NCI-H2107 treated with DMSO at 0.1 percent for 48 hours (cell line): ENCODE data around the gene GALNT7.

Source experiments
- DNase-seq: peaks from one replicate; lab custom pipeline; 2025; ENCODE audit not compliant: unreplicated experiment; lab: John Stamatoyannopoulos, UW

Gene GALNT7

GRCh38 chr4:173288698-173289352, 120.2 kb downstream of the GALNT7 start:
- no peak for DNase-seq

DNA sequence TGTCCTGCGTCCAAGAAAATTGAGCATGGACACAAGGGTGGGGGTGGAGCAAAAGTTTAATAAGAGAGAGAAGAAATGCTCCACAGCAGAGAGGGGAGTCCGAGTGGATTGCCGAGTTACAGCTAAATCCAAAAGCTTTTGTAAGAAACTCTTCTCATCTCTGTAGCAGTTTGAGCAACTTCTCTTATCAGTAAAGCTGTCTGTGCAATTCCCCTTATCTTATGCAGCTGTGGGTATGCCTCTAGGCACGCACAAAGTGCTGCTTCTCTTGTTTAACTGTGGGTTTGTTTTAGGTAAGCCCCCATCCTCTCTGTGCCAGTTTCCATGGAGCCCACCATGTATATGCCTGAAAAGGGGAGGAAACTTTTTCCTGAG, 120.7 kb downstream of the GALNT7 start:
- DNase-seq: no peak

- DNase-seq: no peak
Measured at GRCh38 chr4:173291899-173292298, 123.3 kb downstream of the GALNT7 start.

GRCh38 chr4:173293663-173294062, 125.1 kb downstream of the GALNT7 start:
- no peak for DNase-seq

- no peak for DNase-seq
Measured at GRCh38 chr4:173294444-173294843, 125.8 kb downstream of the GALNT7 start.

DNA sequence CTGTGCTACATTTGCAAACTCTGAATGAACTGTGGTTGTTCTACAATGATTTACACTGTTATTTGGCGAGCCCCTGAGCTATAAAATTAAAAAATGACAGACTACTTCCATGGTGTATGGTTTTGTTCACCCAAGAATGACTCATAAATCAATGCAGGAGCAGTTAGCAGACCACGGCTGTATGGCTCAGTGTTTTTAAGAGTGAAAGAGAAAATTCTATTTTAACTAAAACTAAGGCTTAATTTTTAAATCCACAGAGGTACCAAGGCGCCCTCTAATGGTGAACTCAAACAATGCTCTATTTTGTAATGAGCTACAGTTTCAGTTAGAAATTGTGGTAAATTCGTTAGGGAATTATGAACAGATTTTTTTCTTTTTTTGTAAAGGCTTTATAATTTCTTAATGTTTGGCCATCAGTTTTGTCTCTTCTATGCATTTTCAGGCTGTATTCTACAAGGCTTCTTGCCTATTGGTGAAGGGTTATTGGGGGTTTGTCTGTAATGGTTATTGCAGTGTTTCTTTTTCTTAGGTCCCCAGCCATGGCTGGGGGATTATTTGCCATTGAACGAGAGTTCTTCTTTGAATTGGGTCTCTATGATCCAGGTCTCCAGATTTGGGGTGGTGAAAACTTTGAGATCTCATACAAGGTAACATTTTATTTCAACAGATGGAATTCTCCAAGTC, 133.0 kb downstream of the GALNT7 start:
- peak; percentile 44 for DNase-seq

DNA sequence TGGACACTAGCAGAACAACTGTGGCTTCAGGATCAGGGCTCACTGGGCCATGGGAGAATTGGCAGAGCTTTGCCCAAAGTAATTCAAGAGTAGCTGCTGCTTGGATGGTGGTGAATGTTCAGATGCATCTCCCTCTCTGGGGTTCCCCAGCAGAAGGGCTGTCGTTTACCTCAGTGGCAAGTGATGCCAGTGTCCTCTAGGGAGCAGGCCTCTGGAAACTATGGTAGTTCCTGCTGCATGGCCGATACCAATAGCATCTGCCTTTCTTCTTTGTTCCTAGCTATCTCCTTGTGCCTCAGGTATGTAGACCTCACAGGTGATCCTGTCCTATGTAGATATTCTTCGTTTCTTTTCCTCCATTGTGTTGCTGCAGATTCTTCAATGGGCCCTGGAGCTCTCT, 139.2 kb downstream of the GALNT7 start:
- no peak for DNase-seq

DNA sequence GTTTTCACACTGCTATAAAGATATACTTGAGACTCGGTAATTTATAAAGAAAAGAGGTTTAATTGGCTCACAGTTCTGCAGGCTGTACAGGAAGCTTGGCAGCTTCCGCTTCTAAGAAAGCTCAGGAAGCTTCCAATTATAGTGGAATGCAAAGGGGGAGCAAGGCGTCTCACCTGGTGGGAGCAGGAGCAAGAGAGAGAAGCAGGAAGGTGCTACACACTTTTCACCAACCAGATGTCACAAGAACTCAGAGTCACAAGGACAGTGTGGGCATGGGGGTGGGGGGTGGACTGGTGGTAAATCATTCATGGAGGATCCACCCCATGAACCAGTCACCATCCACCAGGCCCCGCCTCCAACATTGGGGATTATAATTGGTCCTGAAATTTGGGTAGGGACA, 142.8 kb downstream of the GALNT7 start:
- DNase-seq: no peak

- no peak for DNase-seq
Measured at GRCh38 chr4:173314715-173315114, 146.1 kb downstream of the GALNT7 start.

DNA sequence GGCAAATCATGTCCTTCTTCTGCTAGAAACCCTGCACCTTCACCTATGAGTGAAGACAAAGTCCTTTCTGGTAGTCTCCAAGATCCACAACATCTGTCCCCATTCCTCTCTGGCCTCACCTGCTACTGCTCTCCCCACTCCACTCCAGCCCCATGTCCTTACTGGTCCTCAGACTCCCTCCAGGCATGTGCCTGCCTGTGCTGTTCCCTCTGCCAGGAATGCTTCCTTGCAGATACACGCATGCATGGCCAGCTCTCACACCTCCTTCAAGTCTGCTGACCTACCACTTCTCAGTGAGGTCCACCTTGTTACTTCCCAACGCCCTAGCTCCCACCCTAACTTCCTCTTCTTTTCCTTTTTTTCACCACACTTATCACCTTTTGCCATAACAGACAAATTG, 147.4 kb downstream of the GALNT7 start:
- DNase-seq: no peak

DNA sequence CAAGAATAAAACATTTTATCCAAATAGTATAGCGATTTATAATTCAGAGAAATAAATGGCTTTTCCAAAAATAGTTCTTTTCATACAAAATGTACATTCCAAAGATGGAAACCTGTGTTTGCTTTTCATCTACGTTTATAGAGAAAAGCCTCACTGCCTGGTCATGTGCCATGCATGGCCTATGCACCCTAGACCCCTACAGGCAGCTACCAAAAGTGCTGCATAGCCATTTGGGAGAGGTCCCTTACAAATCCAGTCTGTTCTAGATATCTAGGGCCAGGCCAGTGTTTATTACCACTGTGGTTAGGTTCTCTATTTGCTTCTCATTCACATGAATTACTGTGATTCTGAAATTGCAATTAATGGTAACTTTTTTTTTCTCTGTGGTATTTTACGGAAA, 148.4 kb downstream of the GALNT7 start:
- no peak for DNase-seq

DNA sequence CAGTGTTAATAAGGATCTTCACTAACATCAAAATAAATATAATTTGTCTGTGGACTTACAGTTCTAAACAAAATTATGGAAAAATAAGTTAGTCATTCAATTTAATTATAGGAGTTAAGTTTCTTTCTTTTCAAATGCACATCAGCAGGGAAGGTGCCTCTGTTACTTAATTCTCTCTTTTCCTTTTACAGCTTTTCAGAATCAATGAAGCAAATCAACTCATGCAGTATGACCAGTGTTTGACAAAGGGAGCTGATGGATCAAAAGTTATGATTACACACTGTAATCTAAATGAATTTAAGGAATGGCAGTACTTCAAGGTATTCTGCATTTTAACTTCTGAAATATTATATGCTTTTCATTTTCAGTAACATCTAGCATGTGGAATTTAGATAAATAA, 149.6 kb downstream of the GALNT7 start:
- peak; percentile 22 for DNase-seq

DNA sequence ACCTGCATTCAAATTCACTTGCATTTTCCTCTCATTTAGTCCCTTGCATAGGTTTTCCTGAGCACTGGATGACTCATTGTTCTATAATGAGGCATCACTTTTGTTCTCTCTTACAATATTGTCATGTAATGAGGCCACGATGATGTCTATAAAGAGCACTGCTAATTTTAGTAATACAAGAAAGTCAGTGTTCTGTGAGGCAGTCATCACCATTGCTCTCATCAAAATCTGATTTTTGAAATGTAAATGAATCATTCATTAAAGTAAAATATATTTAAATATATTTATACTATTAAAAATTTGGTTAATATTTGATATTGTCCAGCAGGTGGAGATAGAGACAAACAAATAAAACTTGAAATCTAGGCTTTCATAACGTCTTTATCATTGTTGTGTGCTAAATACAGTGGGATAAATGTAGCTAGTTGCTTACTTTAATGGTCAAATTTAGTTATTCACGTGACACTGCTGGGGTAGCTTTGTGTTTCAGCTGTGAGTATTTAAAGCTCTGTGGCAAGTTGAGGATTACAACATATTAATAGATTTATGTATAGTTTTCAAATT, 150.1 kb downstream of the GALNT7 start:
- no peak for DNase-seq

DNA sequence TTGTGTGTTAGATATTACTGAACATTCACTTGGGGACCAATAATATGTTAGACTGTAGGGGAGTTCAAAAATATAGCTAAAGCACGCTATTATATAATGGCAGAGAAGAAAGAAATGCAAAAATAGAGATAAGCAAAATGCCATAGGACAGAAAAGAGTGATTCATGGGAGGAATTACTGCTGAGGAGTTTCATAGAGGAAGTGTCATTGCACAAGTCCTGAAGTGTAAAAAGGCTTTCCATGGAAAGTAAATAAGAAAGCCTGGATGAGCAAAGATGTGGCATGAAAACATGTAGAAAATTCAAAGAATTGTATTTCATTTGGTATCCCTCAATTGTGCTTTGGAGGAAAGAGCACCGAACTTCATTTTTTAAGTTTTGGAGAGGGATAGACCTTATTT, 151.1 kb downstream of the GALNT7 start:
- DNase-seq: no peak

DNA sequence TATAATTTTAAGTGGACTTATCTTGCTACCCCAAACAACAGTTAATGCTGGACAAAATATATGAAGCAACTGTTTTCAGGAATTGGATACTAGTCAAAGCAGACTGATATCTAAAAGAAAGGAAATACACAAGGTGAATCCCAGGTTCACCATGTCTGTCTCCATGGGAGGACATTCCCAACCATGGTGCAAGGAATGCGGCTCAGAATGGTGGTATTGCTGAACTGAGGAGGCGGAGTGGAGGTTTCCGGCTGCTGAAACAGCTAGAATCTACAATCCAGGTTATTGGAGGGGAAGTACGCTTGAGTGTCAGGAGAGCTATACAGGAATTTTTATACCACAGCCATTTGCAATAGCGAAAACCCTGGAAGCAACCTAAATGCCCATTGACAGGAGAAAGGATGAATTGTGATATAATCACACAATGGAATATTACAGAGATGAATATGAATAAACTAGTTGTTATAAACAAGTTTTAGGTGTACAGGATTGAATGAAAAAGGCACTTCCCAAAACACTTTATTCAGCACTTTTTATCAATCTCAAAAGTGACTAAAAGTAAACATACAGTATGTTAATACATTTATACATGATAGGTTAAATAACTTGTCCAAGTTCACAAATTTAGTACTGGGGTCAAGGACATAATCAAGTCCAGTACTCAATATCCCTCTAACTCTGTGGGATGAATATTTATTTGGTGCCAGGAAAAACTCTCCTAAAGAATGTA, 156.6 kb downstream of the GALNT7 start:
- DNase-seq: no peak

DNA sequence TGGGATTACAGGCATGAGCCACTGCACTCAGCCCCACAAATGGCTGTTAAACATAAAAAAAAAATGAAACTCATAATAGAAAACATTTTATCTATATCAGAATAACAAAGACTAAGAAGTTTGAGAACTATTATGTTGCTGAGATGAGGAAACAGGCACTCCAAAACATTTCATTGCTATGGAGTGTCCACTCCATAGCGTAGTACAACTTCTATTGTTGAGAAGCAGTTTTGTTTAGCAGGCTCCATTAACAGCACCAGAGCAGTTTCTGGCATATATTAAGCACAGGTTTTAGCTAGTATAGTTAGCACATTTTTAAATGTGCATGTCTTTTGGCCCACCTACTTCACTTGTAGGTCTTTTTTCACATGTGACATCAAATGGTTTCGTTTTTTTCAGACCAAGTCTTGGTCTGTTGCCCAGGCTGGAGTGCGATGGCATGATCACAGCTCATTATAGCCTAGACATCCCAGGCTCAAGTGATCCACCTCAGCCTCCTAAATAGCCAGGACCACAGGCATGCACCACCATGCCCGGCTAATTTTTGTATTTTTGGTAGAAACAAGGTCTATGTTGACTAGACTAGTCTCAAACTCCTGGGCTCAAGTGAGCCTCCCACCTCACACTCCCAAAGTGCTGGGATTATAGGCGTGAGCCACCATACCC, 159.8 kb downstream of the GALNT7 start:
- no peak for DNase-seq

- DNase-seq: no peak
Measured at GRCh38 chr4:173330590-173330989, 162.0 kb downstream of the GALNT7 start.

- no peak for DNase-seq
Measured at GRCh38 chr4:173332021-173332487, 163.4 kb downstream of the GALNT7 start.

DNA sequence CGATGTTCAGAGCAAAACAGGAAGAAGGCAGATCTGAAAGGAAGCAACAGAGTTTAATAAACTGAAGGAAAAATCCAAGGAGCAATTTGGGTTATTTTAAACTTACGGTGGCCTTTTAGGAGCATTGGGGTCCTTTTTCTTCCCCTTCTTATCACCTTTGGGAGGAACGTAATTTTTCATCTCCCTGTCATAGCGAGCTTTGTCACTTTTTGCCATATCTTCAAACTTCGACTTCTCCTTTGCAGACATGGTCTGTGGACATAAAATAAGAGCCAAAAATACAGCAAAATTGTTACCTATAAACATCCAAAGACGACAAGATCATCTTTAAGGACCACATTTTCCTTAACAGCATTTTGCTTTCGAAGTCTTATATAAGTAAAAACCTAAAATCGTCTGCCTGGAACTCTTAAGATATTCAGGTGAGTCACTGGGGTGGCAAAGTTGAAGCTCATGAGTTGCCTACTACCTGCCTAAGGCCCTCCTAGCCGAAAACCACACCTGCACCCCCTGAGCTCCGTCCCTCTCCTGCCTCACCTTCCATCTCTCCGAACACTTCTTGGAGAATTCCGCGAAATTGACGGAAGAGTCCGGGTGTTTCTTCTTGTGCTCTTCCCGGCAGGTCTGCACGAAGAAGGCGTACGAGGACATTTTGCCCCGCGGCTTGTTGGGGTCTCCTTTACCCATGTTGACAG, 164.5 kb downstream of the GALNT7 start:
- no peak for DNase-seq

DNA sequence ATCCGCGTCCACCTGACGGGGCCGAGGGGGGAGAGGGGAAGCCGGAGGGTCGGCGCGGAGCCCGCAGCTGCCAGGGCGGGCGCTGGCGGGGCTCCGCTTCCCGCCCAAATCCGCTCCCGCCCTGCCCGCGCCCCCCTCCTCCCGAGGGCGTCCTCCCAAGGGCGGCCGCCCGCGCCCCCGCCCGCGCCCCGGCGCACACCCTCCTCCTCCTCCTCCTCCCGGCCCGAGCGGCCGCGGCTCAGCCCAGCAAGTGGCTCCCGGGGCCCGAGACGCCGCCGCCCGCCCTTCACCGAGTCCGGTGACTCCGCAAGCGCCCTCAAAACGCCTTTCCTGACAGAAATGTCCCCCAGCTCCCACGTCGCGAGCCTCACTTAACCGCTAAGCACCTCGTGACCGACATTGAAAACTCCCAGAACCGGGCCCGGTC, 165.1 kb downstream of the GALNT7 start:
- DNase-seq: no peak
